Stimulated activated CD4-positive, alpha-beta T cell treated with anti-CD3 and anti-CD28 coated beads, Interleukin-1b, Interleukin-23, amount 100 ng/mL, for 1 hour (primary cell): ENCODE data around the gene CAMK2B.

Experiments used
- DNase-seq, 2 donors: peaks; one replicate each; pipeline ENCODE4 v3.0.0-alpha.2; 2020; ENCODE audit warnings: low read depth in 2 of 2

CAMK2B gene

GRCh38 chr7:44257618-44258422 lies 67.6 kb downstream of the CAMK2B start:
- DNase-seq: peak; percentile 13 to 39

- no peak for DNase-seq
Observed at GRCh38 chr7:44257213-44257612, 68.2 kb downstream of the CAMK2B start.

- DNase-seq: no peak
Observed at GRCh38 chr7:44256459-44256858, 68.9 kb downstream of the CAMK2B start.

- DNase-seq: no peak
Observed at GRCh38 chr7:44251881-44252280, 73.5 kb downstream of the CAMK2B start.

- no peak for DNase-seq
Observed at GRCh38 chr7:44251269-44251668, 74.1 kb downstream of the CAMK2B start.

- no peak for DNase-seq
Observed at GRCh38 chr7:44249639-44250234, 75.7 kb downstream of the CAMK2B start.

- no peak for DNase-seq
Observed at GRCh38 chr7:44247868-44248651, 77.3 kb downstream of the CAMK2B start.

- no peak for DNase-seq
Observed at GRCh38 chr7:44246396-44247113, 78.8 kb downstream of the CAMK2B start.

- DNase-seq: peak in 1 of 2 donors; percentile 11
Observed at GRCh38 chr7:44244282-44244681, 81.1 kb downstream of the CAMK2B start.

GRCh38 chr7:44242091-44242490 lies 83.3 kb downstream of the CAMK2B start:
- no peak for DNase-seq

- DNase-seq: peak in 1 of 2 donors; percentile 9
Observed at GRCh38 chr7:44240983-44241510, 84.3 kb downstream of the CAMK2B start.

GRCh38 chr7:44240376-44240775 lies 85.0 kb downstream of the CAMK2B start:
- DNase-seq: no peak

- DNase-seq: no peak
Observed at GRCh38 chr7:44239361-44239760, 86.0 kb downstream of the CAMK2B start.

GRCh38 chr7:44238116-44238695 lies 87.2 kb downstream of the CAMK2B start:
- no peak for DNase-seq

GRCh38 chr7:44237696-44238095 lies 87.7 kb downstream of the CAMK2B start:
- no peak for DNase-seq

GRCh38 chr7:44236333-44236728 lies 89.1 kb downstream of the CAMK2B start:
- DNase-seq: no peak

- no peak for DNase-seq
Observed at GRCh38 chr7:44235582-44236332, 89.6 kb downstream of the CAMK2B start.

- no peak for DNase-seq
Observed at GRCh38 chr7:44235066-44235465, 90.3 kb downstream of the CAMK2B start.

GRCh38 chr7:44232901-44233715 lies 92.3 kb downstream of the CAMK2B start:
- DNase-seq: no peak

GRCh38 chr7:44232396-44232795 lies 93.0 kb downstream of the CAMK2B start:
- DNase-seq: no peak
